NCI-H510A (cell line): ENCODE measurements around the gene LRBA.
"Not testable (repeated sequence)": the region's sequence is repeated elsewhere in the genome, so short reads cannot be mapped to it uniquely, and the experiment has no call there.

Experiments
- DNase-seq: peaks from one replicate; lab custom pipeline; 2025; lab: John Stamatoyannopoulos, UW

LRBA gene

DNA sequence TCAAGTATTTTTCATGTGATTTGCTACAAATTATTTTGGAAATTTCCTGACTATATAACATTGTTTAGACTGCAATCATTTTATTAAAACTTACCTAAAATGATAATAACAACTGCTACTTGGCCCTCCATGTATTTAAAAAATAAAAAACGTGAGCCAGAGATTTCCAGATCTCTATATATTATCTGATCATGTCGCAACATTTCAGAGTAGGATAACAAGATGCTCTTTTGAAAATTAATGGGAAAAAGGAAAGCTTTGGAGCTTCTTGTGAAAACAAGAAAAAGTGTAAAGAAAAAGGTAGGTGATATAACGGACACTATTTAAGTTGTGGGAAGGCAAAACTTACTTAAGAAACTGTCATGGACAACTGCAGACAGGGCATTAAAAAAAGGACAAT, 448.0 kb downstream of the LRBA start:
- no peak for DNase-seq

DNA sequence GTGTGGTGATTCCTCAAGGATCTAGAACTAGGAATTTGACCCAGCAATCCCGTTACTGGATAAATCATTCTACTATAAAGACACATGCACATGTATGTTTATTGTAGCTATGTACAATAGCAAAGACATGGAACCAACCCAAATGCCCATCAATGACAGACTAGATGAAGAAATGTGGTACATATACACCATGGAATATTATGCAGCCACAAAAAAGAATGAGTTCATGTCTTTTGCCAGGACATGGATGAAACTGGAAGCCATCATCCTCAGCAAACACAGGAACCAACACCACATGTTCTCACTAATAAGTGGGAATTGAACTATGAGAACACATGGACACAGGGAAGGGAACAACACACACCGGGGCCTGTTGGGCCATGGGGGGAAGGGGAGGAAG, 450.1 kb downstream of the LRBA start:
- DNase-seq, result not testable (repeated sequence)

DNA sequence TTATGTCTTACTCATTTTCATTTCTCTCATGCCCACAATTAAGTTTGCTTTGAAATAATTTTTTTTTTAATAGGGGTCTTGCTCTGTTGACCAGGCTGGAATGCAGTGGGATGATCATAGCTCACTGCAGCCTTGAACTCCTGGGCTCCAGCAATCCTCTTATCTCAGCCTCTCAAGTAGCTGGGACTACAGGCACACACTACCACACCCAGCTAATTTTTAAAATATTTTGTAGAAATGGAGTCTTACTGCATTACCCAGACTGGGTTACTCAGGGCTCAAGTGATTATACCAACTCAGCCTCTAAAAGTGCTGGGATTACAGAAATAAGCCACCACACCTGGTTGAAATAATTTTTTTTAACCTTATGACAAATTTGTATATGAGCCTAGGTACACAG, 452.3 kb downstream of the LRBA start:
- DNase-seq, result no peak

DNA sequence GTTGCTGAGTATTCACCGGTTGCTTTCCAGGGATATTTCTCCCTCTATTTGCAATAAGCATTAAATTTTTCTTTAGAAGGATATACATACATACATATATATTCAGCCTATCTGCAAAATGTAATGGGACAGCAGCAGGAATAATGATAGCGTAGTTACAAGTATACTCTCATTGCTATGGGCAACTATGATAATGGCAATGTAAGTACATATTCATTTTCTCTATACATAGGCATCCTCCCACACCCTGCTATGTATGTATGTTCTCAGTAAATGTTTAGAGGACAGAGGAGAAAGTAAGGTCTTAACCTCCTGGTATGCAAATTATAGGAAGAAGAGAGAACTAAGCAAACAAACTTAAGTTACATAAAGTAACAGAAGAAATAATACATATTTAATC, 452.8 kb downstream of the LRBA start:
- no peak for DNase-seq

DNA sequence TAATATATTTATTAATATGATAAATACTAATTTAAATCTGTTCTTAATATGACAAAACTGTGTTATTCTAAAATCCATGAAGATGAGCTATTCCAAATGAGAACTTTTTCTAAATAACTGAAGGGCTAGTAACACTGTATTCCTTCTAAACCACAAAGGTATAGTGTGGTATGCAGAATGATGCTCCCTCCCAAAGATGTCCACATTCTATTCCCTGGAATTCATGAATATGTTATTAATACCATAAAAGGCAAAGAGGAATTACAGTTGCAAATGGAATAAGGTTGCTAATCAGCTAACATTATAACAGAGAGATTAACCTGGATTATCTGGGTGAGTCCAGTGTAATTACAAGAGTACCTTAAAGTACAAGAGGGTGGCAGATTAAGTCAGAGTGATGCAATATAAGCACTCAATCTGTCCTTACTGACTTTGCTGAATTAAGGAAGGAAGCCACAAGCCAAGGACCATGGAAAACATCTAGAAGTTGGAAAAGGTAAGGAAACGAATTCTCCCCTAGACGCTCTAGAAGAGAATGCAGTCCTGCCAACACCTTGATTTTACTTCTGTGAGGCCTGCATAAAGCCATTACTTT, 453.8 kb downstream of the LRBA start:
- DNase-seq, result no peak

DNA sequence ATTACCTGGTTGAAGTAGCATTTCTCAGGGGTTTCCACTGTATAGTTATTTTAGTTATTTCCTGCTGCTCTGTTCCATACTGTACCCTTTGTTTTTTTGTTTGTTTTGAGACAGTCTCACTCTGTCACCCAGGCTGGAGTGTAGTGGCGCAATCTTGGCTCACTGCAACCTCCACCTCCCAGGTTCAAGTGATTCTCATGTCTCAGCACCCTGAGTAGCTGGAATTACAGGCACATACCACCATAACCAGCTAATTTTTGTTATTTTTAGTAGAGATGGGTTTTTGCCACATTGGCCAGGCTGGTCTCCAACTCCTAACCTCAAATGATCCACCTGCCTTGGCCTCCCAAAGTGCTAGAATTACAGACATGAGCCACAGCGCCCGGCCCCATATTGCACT, 457.3 kb downstream of the LRBA start:
- not testable (repeated sequence) for DNase-seq

DNA sequence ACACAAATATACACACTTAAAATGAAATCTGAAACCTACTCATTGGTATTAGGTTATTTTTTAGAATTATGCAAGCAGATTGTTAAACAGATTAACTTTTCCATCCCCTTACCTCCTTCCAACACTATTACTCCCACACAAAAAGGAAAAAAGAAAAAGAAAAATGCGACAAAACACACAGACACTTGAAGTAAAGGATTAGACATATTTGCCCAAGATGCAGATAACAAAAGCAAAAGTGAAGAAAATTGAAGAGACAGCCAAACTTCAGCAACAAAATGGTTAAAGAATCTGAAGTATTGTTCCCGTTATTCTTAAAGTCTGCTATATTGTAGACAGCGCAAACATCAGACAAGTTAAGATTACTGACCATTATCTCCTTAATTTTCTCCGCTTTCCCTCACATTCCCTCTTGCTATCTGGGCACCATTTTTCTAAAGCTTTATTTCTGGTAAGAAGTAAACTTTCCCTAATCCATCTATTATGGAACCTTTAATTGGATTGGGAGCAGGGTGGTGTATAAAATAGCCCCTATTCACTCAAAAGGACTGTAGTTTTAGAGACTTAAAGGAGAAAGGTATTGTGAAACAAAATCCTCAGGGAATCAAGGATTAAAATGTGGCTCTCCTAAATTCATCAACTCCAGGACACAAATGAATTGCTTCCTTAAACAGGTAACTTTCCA, 467.8 kb downstream of the LRBA start:
- DNase-seq, result no peak

DNA sequence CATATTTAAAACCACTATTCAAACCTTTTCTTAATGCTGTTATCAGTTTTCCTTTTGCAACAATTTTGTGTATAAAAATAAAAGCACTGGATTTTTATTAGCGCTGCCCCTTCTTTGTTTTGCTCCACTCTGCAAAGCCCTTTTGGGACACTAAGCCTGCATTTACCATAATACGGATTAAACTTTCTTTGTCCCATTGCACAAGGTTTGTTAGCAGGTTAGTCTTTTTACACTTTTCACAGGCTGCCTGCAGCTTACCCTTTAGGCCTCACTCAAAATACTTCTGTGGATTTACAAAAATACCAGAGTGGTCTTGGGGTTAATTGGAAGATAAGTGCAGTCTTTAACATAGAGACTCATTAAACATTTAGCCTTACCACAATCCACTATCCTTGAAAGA, 468.8 kb downstream of the LRBA start:
- DNase-seq, result no peak

DNA sequence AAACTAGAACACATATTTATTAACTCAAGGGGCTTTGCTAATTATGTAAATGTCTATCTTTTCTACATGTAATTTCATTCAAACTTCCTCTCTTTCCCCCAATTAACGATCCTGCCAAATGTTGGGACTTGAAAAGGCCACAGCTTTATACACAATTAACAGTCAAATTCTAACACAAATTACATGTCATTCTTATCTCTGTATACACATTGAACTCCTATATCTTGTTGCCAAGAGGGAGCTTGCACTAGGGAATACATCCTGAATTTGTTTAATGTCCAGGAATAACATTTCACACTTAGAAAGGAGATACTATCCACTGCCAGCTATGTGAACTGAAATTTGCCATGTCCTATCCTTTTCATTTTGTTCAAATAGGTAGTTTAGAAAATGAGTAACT, 472.0 kb downstream of the LRBA start:
- no peak for DNase-seq

DNA sequence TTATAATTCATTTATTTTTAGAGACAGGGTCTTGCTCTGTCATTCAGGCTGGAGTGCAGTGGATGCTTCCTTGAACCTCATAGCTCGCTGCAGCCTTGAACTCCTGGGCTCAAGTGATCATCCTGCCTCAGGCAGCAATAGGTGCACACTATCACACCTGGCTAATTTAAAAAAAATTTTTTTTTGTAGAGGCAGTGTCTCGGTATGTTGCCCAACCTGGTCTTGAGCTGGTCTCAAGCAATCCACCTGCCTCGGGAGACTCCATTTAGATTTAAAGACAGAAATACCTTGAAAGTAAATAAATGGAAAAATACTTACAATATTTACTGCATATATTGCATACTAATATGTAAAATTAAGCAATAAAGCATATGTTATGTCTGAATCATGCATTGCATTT, 473.4 kb downstream of the LRBA start:
- no peak for DNase-seq

DNA sequence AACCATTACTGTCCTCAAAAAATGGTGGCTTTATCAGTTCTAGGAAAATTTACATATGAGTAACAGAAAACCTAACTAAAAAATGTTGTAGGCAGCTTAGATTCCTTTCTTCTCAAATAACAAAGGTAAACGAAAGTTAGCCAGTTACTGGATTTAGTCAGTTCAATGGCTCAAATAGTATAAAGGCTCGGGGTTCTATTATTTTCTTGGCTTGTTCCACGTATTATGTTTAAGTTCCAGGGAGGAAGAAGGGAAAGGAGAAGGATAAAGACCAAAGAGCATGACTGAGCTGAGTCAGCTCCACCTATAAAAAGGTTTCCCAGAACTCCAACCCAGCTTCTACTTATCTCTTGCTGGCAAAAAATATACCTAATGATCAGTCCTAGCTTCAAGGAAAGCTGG, 474.1 kb downstream of the LRBA start:
- no peak for DNase-seq

DNA sequence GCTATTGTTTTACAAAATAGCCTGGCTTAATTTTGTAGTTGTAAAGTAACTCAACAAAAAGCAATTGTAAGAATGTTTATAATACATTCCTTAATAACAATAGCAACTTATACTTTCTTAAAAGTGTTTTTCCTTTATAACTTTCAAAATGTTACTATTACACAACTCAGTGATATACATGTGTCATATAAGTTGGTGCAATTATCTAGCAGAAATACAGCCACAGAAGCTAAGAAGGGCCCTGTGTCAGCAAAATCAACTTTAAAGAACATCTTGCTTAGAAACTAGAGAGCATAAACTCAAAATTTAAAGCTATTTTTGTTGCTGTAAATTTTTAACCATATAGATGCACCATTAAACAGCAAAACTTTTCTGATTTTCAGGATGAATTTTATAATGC, 474.5 kb downstream of the LRBA start:
- DNase-seq, result no peak

DNA sequence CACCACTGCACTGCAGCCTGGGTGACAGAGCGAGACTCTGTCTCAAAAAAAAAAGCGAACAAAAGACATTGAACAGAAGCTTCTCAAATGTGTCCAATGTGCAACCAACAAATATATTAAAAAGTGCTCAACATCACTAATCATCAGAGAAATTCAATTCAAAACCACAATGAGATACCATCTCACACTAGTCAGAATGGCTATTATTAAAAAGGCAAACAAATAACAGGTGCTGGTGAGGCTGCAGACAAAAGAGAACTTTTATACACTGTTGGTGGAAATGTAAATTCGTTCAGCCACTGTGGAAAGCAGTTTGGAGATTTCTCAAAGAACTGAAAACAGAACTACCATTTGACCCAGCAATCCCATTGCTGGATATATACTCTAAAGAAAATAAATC, 477.2 kb downstream of the LRBA start:
- DNase-seq, result not testable (repeated sequence)

DNA sequence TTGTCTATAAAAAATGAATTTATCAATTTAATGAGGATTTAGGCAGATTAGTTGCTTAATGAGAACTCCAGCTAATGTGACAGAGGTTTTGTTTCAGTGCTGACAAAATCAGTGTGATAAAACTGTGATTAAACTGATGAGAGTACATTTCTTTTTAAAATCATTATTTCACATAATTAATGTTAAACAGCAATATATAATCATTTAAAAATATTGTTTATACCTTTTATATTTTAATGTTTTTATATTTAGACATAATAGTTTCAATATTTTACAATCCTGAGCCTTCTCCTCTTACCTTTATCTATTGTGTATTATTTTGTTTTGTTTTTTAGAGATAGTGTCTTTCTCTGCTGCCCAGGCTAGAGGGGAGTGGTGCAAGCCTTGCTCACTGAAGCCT, 480.3 kb downstream of the LRBA start:
- no peak for DNase-seq

DNA sequence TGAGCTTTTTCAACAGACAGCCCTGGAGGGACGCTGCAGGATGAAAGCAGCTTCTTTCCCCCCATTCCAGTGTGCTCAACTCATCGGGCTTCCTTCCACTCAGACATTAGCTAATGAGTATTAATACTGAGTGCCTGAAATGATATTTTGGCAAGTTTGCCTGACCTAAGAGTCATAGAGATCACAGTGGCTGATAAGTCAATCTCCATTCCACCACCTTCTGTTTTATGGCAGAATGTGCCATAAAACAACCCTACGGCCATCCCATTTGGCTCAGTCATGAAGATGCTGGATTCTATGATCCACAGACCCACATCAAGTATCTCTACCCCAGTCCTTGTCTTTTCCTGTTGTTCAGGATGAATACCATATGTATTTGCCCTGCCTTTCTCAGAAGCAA, 481.4 kb downstream of the LRBA start:
- DNase-seq, result no peak

DNA sequence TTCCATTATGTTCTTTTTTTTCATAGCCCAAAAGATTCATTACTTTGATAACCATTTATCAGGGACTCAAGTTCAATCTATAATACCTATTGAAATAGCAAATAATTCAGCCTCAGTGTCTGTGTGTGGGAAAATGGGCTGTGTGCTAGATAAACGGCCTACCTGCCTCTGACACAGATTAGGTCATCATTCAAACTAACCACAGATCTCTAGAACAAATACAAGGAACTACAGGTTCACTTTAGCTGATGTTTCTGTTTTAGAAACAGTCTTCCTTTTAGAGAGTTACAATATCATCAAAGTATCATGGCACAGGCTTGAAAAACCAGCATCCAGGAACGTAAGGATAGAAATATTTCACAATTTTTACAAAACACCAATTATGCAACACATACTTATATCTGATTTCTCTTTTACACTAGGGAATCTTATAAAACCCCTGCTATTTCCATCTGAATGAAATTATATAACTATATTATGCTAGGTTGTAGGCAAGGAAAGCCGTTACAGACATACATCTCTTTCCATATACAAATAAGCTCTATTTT, 489.7 kb downstream of the LRBA start:
- no peak for DNase-seq

DNA sequence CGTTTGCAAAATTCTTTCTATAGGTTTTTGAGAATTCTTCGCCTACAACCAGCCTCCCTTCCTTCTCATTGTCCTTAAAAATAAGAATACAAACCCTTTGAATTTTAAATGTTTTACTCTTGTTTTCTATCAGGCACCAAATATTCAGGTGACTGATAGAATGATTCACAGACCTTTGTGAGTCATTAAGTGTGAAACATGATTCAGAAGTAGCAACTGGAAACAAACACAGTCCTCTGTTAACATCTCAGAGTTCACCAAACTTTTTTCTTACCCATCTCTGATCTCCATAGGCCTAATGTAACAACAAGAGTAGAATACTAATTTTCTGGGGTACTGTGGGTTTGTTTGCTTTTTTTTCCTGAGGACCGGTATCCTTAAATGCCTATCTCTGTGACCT, 496.5 kb downstream of the LRBA start:
- no peak for DNase-seq

DNA sequence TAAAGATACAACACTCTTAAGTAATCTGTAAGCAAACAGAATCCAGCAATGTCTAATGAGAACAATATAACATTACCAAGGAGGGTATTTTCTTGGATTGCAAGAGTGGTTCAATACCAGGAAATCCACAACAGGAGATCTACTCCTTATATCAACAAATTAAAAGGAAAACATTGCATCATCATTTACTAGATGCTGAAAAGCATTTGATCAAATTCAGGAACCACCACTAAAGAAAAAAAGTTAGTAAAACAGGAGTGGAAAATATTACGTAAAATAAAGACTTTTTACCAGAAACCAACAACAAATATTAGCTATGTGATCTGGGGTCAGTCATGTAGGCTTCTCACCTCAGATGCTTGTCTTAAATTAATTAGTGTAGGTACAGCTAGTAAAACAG, 499.9 kb downstream of the LRBA start:
- no peak for DNase-seq

DNA sequence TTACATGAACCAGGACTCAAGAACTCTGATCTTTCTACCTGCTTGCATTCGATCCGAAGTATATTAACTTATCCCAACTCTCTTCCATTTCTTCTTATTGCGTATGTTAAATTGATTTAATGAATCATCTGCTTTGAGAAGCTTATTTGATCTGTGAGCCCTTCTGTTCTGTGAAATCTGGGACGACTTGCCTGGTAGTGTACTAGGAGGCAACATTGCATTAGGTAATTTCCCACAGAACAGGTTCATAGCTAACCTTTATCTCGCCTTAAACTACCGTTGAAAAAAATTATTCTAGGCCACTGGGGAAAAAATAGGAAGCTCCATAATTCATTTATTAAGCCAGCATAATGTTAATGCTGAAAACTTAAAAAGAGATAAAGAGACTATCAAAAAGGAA, 500.4 kb downstream of the LRBA start:
- no peak for DNase-seq

DNA sequence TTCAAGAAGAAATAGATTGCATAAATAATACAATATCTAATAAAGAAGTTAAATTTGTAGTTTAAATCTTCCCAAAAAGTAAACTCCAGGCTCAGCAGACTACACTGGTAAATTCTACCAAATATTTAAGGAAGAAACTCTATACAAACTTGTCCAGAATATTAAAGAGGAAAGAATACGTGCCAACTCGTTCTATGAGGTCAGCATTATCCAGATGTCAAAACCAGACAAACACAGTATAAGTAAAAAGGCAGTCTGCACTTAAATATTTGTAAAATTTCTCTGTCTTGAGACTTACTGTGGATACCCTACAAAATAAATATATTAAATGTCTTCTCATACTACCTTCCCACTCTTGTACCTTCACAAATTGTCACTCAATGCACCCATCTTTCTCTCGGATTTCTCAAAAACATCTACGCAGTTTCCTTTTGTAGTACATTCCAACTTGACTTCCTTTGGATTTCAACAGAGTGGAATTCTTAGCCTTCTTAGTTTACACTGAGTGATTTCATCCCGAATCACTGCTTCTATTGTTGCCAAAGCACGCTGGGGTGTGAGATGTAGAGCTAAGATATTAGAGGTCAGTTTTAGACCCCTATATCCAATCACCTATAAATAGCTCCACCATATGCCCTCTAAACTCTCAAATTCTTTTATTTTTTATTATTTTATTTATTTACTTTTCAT, 504.8 kb downstream of the LRBA start:
- no peak for DNase-seq

DNA sequence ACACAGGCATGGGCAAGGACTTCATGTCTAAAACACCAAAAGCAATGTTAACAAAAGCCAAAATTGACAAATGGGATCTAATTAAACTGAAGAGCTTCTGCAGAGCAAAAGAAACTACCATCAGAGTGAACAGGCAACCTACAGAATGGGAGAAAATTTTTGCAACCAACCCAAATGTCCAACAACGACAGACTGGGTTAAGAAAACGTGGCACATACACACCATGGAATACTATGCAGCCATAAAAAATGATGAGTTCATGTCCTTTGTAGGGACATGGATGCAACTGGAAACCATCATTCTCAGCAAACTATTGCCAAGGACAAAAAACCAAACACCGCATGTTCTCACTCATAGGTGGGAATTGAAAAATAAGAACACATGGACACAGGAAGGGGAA, 507.4 kb downstream of the LRBA start:
- not testable (repeated sequence) for DNase-seq

DNA sequence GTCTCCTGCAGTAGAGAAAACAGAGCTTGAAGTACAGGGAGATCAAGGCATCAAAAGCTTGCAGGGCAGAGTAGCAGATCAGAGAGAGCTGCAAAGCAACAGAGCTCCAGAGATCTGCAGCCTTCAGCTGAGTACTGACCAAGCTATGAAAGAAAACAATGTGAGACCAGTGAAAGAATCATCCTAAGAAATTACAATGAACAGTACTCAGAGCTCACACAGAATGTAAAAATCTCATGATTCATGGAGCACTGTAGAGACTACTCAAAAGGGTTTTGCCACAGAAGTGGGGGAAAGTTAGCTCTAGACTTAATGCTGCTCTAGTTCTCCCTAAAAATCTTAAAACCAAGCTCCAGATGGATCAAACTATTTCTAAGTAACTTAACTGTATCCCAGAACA, 513.1 kb downstream of the LRBA start:
- DNase-seq, result no peak

DNA sequence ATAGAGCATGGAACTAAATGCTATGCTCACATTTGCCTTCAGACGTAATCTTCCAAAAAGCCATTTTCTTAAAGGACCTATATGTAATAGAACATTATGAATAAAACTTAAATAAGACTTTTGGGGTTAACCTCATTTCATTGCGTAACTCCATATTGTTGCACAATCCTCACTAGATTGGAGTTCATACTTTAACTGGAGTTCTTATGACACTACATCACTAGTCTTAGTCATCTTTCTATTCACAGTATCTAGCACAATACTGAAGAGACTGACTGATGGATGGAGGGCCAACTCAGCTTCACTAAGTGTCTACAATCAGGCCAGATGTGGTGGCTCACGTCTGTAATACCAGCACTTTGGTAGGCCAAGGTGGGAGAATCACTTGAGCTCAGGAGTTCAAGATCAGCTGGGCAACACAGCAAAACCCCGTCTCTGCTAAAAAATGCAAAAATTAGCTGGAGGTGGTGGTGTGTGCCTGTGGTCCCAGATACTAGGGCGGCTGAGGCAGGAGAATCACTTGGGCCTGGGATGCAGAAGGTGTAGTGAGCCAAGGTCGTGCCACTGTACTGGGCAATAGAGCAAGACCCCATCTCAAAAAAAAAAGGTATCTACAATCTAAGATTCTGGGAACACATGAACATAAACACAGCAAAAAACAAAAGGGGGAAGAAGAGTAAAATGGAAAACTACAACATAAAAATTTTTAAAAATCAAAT, 513.9 kb downstream of the LRBA start:
- no peak for DNase-seq
